A549 (cell line): ENCODE data around the gene MT1B. TPM values are rescaled to one million over a fixed set of nuclear protein-coding genes. Genes with fewer than 3 reads are reported as not detected.
A peak's percentile ranks its signal among the peaks of the same experiment; 100 is the strongest.

ENCODE experiments used
- ATAC-seq, 2 experiments: fragments of 200-7000 bp in 1 of 2; fragments of >200 bp in 1 of 2; cut with Nextera tagmentation in 1 of 2; cut with Tn5 transposase in 1 of 2; 3 replicates each; pipeline versions ENCODE4 v1.8.0 to v1.9.1; 2018 to 2020; ENCODE audit warnings: mild to moderate bottlenecking in 1 of 2, moderate library complexity in 1 of 2
- CTCF ChIA-PET: fragments of 300-600 bp; sonication (Branson Sonifier 250); formaldehyde crosslinking; extraction: SDS; loops from one replicate; lab custom pipeline; 2021; ENCODE audit warnings: antibody characterized with exemption, inconsistent platforms; lab: Yijun Ruan, JAX
- POLR2A ChIA-PET: fragments of 350-600 bp; formaldehyde crosslinking; extraction: SDS; loops from one replicate; lab custom pipeline; 2021; ENCODE audit warnings: antibody characterized with exemption, inconsistent platforms; lab: Yijun Ruan, JAX
- DNase-seq, 2 experiments: peaks; one replicate each; pipeline versions ENCODE4 v3.0.0 to v3.0.0-alpha.2; 2011 to 2016; ENCODE audit warnings: low read depth in 1 of 2, low spot score in 1 of 2
- FAIRE-seq: peaks from 2 replicates; lab custom pipeline; 2011; peaks lifted over from hg19 to GRCh38; lab: Jason Lieb, UNC
- H3K27ac ChIP-seq, 2 experiments: fragments of >200 bp; sonication (Bioruptor Twin); formaldehyde crosslinking; 3 replicates each; pipeline ENCODE4 v1.5.1; 2016 to 2017
- H3K4me1 ChIP-seq: fragments of >200 bp; sonication (Bioruptor Twin); formaldehyde crosslinking; 3 replicates; pipeline ENCODE4 v1.6.1; 2016
- H3K4me2 ChIP-seq: fragments of >200 bp; sonication (Bioruptor Twin); formaldehyde crosslinking; 3 replicates; pipeline ENCODE4 v1.6.1; 2016
- H3K4me3 ChIP-seq: fragments of >200 bp; sonication (Bioruptor Twin); formaldehyde crosslinking; 3 replicates; pipeline ENCODE4 v1.5.1; 2016
- H3K9me3 ChIP-seq: fragments of >200 bp; sonication (Bioruptor Twin); formaldehyde crosslinking; 3 replicates; pipeline ENCODE4 v1.6.1; 2016
- BHLHE40 ChIP-seq: IDR thresholded peaks from 2 replicates; pipeline ENCODE4 v1.6.1; 2012; ENCODE audit warnings: low read depth, low read length, inconsistent platforms
- CBX2 ChIP-seq: fragments of 200-600 bp; sonication (generic); IDR thresholded peaks from 2 replicates; pipeline ENCODE4 v1.6.1; 2016; ENCODE audit warnings: low read depth, mild to moderate bottlenecking, borderline replicate concordance
- CBX8 ChIP-seq: fragments of 200-600 bp; sonication (generic); IDR thresholded peaks from 2 replicates; pipeline ENCODE4 v1.6.1; 2016
- CEBPB ChIP-seq, 2 experiments: fragments of >200 bp in 1 of 2; sonication (Bioruptor Twin) in 1 of 2; formaldehyde crosslinking in 1 of 2; IDR thresholded peaks; 2 replicates each; pipeline ENCODE4 v1.6.1; 2012 to 2016
- CHD2 ChIP-seq: fragments of 150-350 bp; IDR thresholded peaks from 2 replicates; pipeline ENCODE4 v1.6.1; 2014; ENCODE audit warnings: low read length; ENCODE audit not compliant: partially characterized antibody
- CHD4 ChIP-seq: fragments of 200-600 bp; sonication (generic); IDR thresholded peaks from 2 replicates; pipeline ENCODE4 v1.6.1; 2016; ENCODE audit warnings: antibody characterized with exemption, mild to moderate bottlenecking, borderline replicate concordance
- EHF ChIP-seq: fragments of 250-450 bp; sonication (Bioruptor Pico); IDR thresholded peaks from 2 replicates; pipeline ENCODE4 v1.5.0; 2020; ENCODE audit warnings: mild to moderate bottlenecking
- EHMT2 ChIP-seq: fragments of 200-600 bp; sonication (generic); IDR thresholded peaks from 2 replicates; pipeline ENCODE4 v1.6.1; 2016; ENCODE audit warnings: antibody characterized with exemption, low read depth, mild to moderate bottlenecking, moderate library complexity
- EP300 ChIP-seq, 2 experiments: fragments of >200 bp; sonication (Bioruptor Twin); formaldehyde crosslinking; IDR thresholded peaks; 2 replicates in 1 of 2; 3 replicates in 1 of 2; pipeline ENCODE4 v1.6.1; 2016 to 2017
- FOSB ChIP-seq: fragments of 250-450 bp; sonication (Bioruptor Pico); IDR thresholded peaks from 2 replicates; pipeline ENCODE4 v1.5.0; 2020; ENCODE audit warnings: mild to moderate bottlenecking, moderate library complexity
- FOSL2 ChIP-seq, 2 experiments: fragments of 450-650 bp in 1 of 2; fragments of >200 bp in 1 of 2; sonication (Bioruptor Twin) in 1 of 2; formaldehyde crosslinking; IDR thresholded peaks; 2 replicates each; pipeline versions ENCODE4 v1.5.0 to v1.6.1; 2016 to 2020; ENCODE audit warnings: mild to moderate bottlenecking in 1 of 2, moderate library complexity in 1 of 2
- GATA3 ChIP-seq: IDR thresholded peaks from 2 replicates; pipeline ENCODE4 v1.6.1; 2012; ENCODE audit warnings: borderline replicate concordance
- HDAC2 ChIP-seq: fragments of 200-600 bp; sonication (generic); IDR thresholded peaks from 2 replicates; pipeline ENCODE4 v1.6.1; 2016
- HOXA7 ChIP-seq: fragments of 250-450 bp; sonication (Bioruptor Pico); IDR thresholded peaks from 2 replicates; pipeline ENCODE4 v1.5.0; 2020; ENCODE audit warnings: mild to moderate bottlenecking, moderate library complexity
- HOXB5 ChIP-seq: fragments of 250-450 bp; sonication (Bioruptor Pico); IDR thresholded peaks from 2 replicates; pipeline ENCODE4 v1.5.0; 2020; ENCODE audit warnings: mild to moderate bottlenecking, moderate library complexity
- JUN ChIP-seq, 2 experiments: fragments of >200 bp; sonication (Bioruptor Twin); formaldehyde crosslinking; IDR thresholded peaks; 2 replicates in 1 of 2; 3 replicates in 1 of 2; pipeline ENCODE4 v1.6.1; 2016 to 2017
- KDM1A ChIP-seq: fragments of 200-600 bp; sonication (generic); IDR thresholded peaks from 2 replicates; pipeline ENCODE4 v1.6.1; 2016; ENCODE audit warnings: low read depth, mild to moderate bottlenecking
- MAFK ChIP-seq: fragments of 450-650 bp; IDR thresholded peaks from 2 replicates; pipeline ENCODE4 v1.6.1; 2014; ENCODE audit not compliant: partially characterized antibody
- MYC ChIP-seq: IDR thresholded peaks from 2 replicates; pipeline ENCODE4 v1.6.1; 2012; ENCODE audit warnings: mild to moderate bottlenecking, inconsistent platforms, low read length, improper control_type of control experiment, borderline replicate concordance
- NFE2L2 ChIP-seq: fragments of 150-350 bp; conservative IDR thresholded peaks from 2 replicates; pipeline ENCODE4 v1.6.1; 2014; ENCODE audit warnings: low read length
- NPAS2 ChIP-seq: fragments of 250-450 bp; sonication (Bioruptor Pico); IDR thresholded peaks from 2 replicates; pipeline ENCODE4 v1.8.0; 2022; ENCODE audit warnings: mild to moderate bottlenecking, moderate library complexity, borderline replicate concordance
- PHF8 ChIP-seq: fragments of 200-600 bp; sonication (generic); IDR thresholded peaks from 2 replicates; pipeline ENCODE4 v1.6.1; 2016; ENCODE audit warnings: low read depth, mild to moderate bottlenecking, antibody characterized with exemption, moderate library complexity, borderline replicate concordance
- POLR2AphosphoS2 ChIP-seq: conservative IDR thresholded peaks from 2 replicates; pipeline ENCODE4 v1.6.1; 2012; ENCODE audit warnings: low read length, improper control_type of control experiment, inconsistent platforms
- RAD21 ChIP-seq, 2 experiments: fragments of >200 bp in 1 of 2; sonication (Bioruptor Twin) in 1 of 2; formaldehyde crosslinking in 1 of 2; IDR thresholded peaks in 1 of 2; conservative IDR thresholded peaks in 1 of 2; 2 replicates in 1 of 2; 3 replicates in 1 of 2; pipeline ENCODE4 v1.6.1; 2012 to 2018; ENCODE audit warnings: inconsistent platforms in 1 of 2
- RARB ChIP-seq: fragments of 250-450 bp; sonication (Bioruptor Pico); IDR thresholded peaks from 2 replicates; pipeline ENCODE4 v1.8.0; 2021; ENCODE audit warnings: mild to moderate bottlenecking, moderate library complexity
- RNF2 ChIP-seq: fragments of 200-600 bp; sonication (generic); IDR thresholded peaks from 2 replicates; pipeline ENCODE4 v1.6.1; 2016; ENCODE audit warnings: low read depth, mild to moderate bottlenecking, antibody characterized with exemption, moderate library complexity, borderline replicate concordance
- SREBF2 ChIP-seq: fragments of 450-650 bp; IDR thresholded peaks from 2 replicates; pipeline ENCODE4 v1.6.1; 2014; ENCODE audit warnings: mild to moderate bottlenecking, moderate library complexity
- TFCP2L1 ChIP-seq: fragments of 250-450 bp; sonication (Bioruptor Pico); IDR thresholded peaks from 2 replicates; pipeline ENCODE4 v1.5.0; 2021; ENCODE audit warnings: mild to moderate bottlenecking
- ZC3H11A ChIP-seq: fragments of 450-650 bp; IDR thresholded peaks from 2 replicates; pipeline ENCODE4 v1.6.1; 2014; ENCODE audit warnings: antibody characterized with exemption, mild to moderate bottlenecking
- ZFP36 ChIP-seq: fragments of 450-650 bp; IDR thresholded peaks from 2 replicates; pipeline ENCODE4 v1.6.1; 2014; ENCODE audit warnings: borderline replicate concordance; ENCODE audit not compliant: partially characterized antibody
- ZNF302 ChIP-seq: fragments of 250-450 bp; sonication (Bioruptor Pico); IDR thresholded peaks from 2 replicates; pipeline ENCODE4 v1.9.0; 2021; ENCODE audit warnings: inconsistent platforms, mild to moderate bottlenecking, moderate library complexity
- WGBS: methylation state at CpG from one replicate; pipeline ENCODE4 v1.1.6; 2017; ENCODE audit errors: missing lambda C conversion rate; 5-methylcytosine and 5-hydroxymethylcytosine counted together
- polyA plus RNA-seq, 4 experiments: library from polyadenylated mRNA; depleted of rRNA in 3 of 4; stranded (reverse); fragments of >200 nt; fragmentation: RNase III in 1 of 4; extraction: RNeasy Plus Mini Kit Qiagen cat#74134 plus additional on column Dnase treatment in 1 of 4; gene quantifications; 2 replicates in 3 of 4; 3 replicates in 1 of 4; pipeline ENCODE4 v1.2.3, GENCODE V29; 2011 to 2017
- TF ChIP-seq, protein P1 (sequence below): IDR thresholded peaks from 2 replicates; pipeline ENCODE4 v1.6.1; 2012; ENCODE audit warnings: low read depth, borderline replicate concordance
- TF ChIP-seq, protein P2 (sequence below): fragments of 250-450 bp; sonication (Bioruptor Pico); IDR thresholded peaks from 2 replicates; pipeline ENCODE4 v1.5.0; 2020; ENCODE audit warnings: low read depth, mild to moderate bottlenecking, moderate library complexity
- TF ChIP-seq, protein P3 (sequence below): fragments of 150-350 bp; IDR thresholded peaks from 2 replicates; pipeline ENCODE4 v1.6.1; 2014; ENCODE audit warnings: low read depth, mild to moderate bottlenecking, low read length
- TF ChIP-seq, protein P4 (sequence below): IDR thresholded peaks from 2 replicates; pipeline ENCODE4 v1.6.1; 2012
- TF ChIP-seq, protein P5 (sequence below): fragments of 450-650 bp; IDR thresholded peaks from 2 replicates; pipeline ENCODE4 v1.6.1; 2014; ENCODE audit warnings: antibody characterized with exemption
- TF ChIP-seq, protein P6 (sequence below): fragments of >200 bp; sonication (Bioruptor Twin); formaldehyde crosslinking; IDR thresholded peaks from 3 replicates; pipeline ENCODE4 v1.5.1; 2016

The MT1B gene
- polyA plus RNA-seq, 2 of the 4 experiments (the other 2 are of a cell fraction) = not detected

DNA sequence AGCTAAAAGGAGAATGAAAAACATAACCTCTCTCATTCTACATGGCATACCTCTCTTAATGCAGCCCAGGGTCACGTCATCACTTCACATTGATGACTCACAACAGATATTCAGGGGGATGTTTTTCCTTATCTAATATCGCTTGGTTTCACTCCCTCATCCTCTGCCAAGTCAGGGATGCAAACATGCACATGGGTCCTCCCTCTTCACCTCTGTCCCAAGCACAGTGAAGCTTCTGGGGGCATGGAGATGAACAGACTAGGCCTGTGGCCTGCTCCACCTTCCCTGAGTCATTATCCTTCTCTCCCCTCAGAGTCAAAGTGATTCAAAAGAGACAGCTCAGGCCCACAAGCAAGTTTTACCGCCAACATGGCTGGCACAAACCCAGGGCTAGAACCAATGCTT is 45.6 kb upstream of the MT1B start:
- ATAC-seq (peak; percentile 17 to 36; a peak in 5 of 6 replicates), DNase-seq (peak; percentile 51 to 78), FAIRE-seq (no peak)
- CTCF ChIA-PET = interaction anchor here (0.7 to 19.7 kb wide), 9 partner anchors 11 to 96 kb away, joined by 3 to 340 read pairs (median 4); partner anchors contain the start of genes MT1A, MT1B and MT1F
- Histone ChIP-seq H3K4me1 (peaks cover 53% of the 10 kb centered on the region), H3K9me3 (no peaks in the 10 kb centered on the region), H3K27ac (peak overlapping the region; percentile 93 to 96), H3K4me2 (peak overlapping the region; percentile 81), H3K4me3 (no peak overlapping the region)
- POLR2A ChIA-PET = interaction anchor here (0.8 to 10.8 kb wide), 7 partner anchors 9 to 155 kb away, joined by 3 to 185 read pairs (median 4); partner anchors contain the start of genes MT1F, MT1X, NUDT21 and OGFOD1
- WGBS = 17% methylated on average over 3 of the region's 3 CpGs
- TF ChIP-seq PHF8 (no peak), ZNF302 (no peak), SREBF2 (no peak), CHD4 (no peak), CBX8 (no peak), EHF (CRISPR knock-in tag) (no peak), NFE2L2 (0 out of 2 replicates have a peak, but pooled peaks have one; percentile 18), RAD21 (conservative IDR thresholded peaks at IDR 0.05 in 1 of 2, IDR thresholded peaks at IDR 0.05 in 1 of 2) (no peak), ZFP36 (no peak), HDAC2 (no peak), ZC3H11A (no peak), HOXB5 (CRISPR knock-in tag) (no peak), BHLHE40 (no peak), RNF2 (no peak), FOSB (CRISPR knock-in tag) (no peak), CBX2 (no peak), EHMT2 (no peak), CEBPB (IDR thresholded peaks at IDR 0.05) (no peak), HOXA7 (CRISPR knock-in tag) (no peak), FOSL2 (IDR thresholded peaks at IDR 0.05) (peak; percentile 59; the same call in 1 of the 2 replicates), FOSL2 (CRISPR knock-in tag; IDR thresholded peaks at IDR 0.05) (peak; percentile 93), KDM1A (no peak), POLR2AphosphoS2 (no peak), NPAS2 (no peak), EP300 (IDR thresholded peaks at IDR 0.05) (no peak), GATA3 (no peak), JUN (IDR thresholded peaks at IDR 0.05) (0 out of 5 replicates have a peak, but pooled peaks of 1 of the 2 experiments have one; percentile 1), RARB (no peak), MAFK (no peak), TFCP2L1 (CRISPR knock-in tag) (no peak), CHD2 (no peak), MYC (no peak)
- TF ChIP-seq, protein P1, sequence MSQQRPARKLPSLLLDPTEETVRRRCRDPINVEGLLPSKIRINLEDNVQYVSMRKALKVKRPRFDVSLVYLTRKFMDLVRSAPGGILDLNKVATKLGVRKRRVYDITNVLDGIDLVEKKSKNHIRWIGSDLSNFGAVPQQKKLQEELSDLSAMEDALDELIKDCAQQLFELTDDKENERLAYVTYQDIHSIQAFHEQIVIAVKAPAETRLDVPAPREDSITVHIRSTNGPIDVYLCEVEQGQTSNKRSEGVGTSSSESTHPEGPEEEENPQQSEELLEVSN = no peak
- TF ChIP-seq, protein P2, sequence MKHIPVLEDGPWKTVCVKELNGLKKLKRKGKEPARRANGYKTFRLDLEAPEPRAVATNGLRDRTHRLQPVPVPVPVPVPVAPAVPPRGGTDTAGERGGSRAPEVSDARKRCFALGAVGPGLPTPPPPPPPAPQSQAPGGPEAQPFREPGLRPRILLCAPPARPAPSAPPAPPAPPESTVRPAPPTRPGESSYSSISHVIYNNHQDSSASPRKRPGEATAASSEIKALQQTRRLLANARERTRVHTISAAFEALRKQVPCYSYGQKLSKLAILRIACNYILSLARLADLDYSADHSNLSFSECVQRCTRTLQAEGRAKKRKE (CRISPR knock-in tag) = 0 out of 2 replicates have a peak, but pooled peaks have one; percentile 23
- TF ChIP-seq, protein P3, sequence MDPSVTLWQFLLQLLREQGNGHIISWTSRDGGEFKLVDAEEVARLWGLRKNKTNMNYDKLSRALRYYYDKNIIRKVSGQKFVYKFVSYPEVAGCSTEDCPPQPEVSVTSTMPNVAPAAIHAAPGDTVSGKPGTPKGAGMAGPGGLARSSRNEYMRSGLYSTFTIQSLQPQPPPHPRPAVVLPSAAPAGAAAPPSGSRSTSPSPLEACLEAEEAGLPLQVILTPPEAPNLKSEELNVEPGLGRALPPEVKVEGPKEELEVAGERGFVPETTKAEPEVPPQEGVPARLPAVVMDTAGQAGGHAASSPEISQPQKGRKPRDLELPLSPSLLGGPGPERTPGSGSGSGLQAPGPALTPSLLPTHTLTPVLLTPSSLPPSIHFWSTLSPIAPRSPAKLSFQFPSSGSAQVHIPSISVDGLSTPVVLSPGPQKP = no peak
- TF ChIP-seq, protein P4, sequence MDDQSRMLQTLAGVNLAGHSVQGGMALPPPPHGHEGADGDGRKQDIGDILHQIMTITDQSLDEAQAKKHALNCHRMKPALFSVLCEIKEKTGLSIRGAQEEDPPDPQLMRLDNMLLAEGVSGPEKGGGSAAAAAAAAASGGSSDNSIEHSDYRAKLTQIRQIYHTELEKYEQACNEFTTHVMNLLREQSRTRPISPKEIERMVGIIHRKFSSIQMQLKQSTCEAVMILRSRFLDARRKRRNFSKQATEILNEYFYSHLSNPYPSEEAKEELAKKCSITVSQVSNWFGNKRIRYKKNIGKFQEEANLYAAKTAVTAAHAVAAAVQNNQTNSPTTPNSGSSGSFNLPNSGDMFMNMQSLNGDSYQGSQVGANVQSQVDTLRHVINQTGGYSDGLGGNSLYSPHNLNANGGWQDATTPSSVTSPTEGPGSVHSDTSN = no peak
- TF ChIP-seq, protein P5, sequence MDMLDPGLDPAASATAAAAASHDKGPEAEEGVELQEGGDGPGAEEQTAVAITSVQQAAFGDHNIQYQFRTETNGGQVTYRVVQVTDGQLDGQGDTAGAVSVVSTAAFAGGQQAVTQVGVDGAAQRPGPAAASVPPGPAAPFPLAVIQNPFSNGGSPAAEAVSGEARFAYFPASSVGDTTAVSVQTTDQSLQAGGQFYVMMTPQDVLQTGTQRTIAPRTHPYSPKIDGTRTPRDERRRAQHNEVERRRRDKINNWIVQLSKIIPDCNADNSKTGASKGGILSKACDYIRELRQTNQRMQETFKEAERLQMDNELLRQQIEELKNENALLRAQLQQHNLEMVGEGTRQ = no peak
- TF ChIP-seq, protein P6, sequence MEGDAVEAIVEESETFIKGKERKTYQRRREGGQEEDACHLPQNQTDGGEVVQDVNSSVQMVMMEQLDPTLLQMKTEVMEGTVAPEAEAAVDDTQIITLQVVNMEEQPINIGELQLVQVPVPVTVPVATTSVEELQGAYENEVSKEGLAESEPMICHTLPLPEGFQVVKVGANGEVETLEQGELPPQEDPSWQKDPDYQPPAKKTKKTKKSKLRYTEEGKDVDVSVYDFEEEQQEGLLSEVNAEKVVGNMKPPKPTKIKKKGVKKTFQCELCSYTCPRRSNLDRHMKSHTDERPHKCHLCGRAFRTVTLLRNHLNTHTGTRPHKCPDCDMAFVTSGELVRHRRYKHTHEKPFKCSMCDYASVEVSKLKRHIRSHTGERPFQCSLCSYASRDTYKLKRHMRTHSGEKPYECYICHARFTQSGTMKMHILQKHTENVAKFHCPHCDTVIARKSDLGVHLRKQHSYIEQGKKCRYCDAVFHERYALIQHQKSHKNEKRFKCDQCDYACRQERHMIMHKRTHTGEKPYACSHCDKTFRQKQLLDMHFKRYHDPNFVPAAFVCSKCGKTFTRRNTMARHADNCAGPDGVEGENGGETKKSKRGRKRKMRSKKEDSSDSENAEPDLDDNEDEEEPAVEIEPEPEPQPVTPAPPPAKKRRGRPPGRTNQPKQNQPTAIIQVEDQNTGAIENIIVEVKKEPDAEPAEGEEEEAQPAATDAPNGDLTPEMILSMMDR = no peak
